Measurements from ENCODE around the gene RHOT1.
A peak's percentile ranks its signal among the peaks of the same experiment; 100 is the strongest.
"Not testable (repeated sequence)": the region's sequence is repeated elsewhere in the genome, so short reads cannot be mapped to it uniquely, and the experiment has no call there.

RHOT1 gene

GRCh38 chr17:32123782-32124181 is 18.5 kb upstream of the RHOT1 start:
- no peak overlapping the region for H3K4me3 ChIP-seq (ENCODE audit: low read depth, low read length)

GRCh38 chr17:32124985-32125847 is 17.1 kb upstream of the RHOT1 start:
- H3K4me3 ChIP-seq (ENCODE audit: low read depth, low read length), result no peak overlapping the region

- H3K4me3 ChIP-seq (ENCODE audit: low read depth, low read length), result no peak overlapping the region
These were observed 16.5 kb upstream of the RHOT1 start for GRCh38 chr17:32125848-32126153.

- H3K4me3 ChIP-seq (ENCODE audit: low read depth, low read length), result no peak overlapping the region
These were observed 16.0 kb upstream of the RHOT1 start for GRCh38 chr17:32126325-32126724.

GRCh38 chr17:32126746-32127145 is 15.6 kb upstream of the RHOT1 start:
- H3K4me3 ChIP-seq (ENCODE audit: low read depth, low read length), result no peak overlapping the region

GRCh38 chr17:32127158-32127897 is 15.0 kb upstream of the RHOT1 start:
- peak overlapping the region; percentile 77 for H3K4me3 ChIP-seq (ENCODE audit: low read depth, low read length)

- not testable (repeated sequence) for H3K4me3 ChIP-seq (ENCODE audit: low read depth, low read length)
These were observed 13.8 kb upstream of the RHOT1 start for GRCh38 chr17:32128470-32128869.

GRCh38 chr17:32135497-32136117 is 6.7 kb upstream of the RHOT1 start:
- not testable (repeated sequence) for H3K4me3 ChIP-seq (ENCODE audit: low read depth, low read length)

- H3K4me3 ChIP-seq (ENCODE audit: low read depth, low read length), result no peak overlapping the region
These were observed 5.4 kb upstream of the RHOT1 start for GRCh38 chr17:32136856-32137255.

- not testable (repeated sequence) for H3K4me3 ChIP-seq (ENCODE audit: low read depth, low read length)
These were observed 2.8 kb upstream of the RHOT1 start for GRCh38 chr17:32139504-32139903.

- peak overlapping the region; percentile 75 for H3K4me3 ChIP-seq (ENCODE audit: low read depth, low read length)
These were observed 1.0 kb upstream of the RHOT1 start for GRCh38 chr17:32141258-32141657.

GRCh38 chr17:32141679-32142037 is 644 bp upstream of the RHOT1 start:
- H3K4me3 ChIP-seq (ENCODE audit: low read depth, low read length), result peak overlapping the region; percentile 75

- peak overlapping the region; percentile 80 for H3K4me3 ChIP-seq (ENCODE audit: low read depth, low read length)
These were observed 690 bp downstream of the RHOT1 start for GRCh38 chr17:32142857-32143526.

GRCh38 chr17:32143527-32143870 is 1.2 kb downstream of the RHOT1 start:
- peak overlapping the region; percentile 80 for H3K4me3 ChIP-seq (ENCODE audit: low read depth, low read length)

- not testable (repeated sequence) for H3K4me3 ChIP-seq (ENCODE audit: low read depth, low read length)
These were observed 2.1 kb downstream of the RHOT1 start for GRCh38 chr17:32144442-32144841.

GRCh38 chr17:32148351-32148750 is 6.0 kb downstream of the RHOT1 start:
- no peak overlapping the region for H3K4me3 ChIP-seq (ENCODE audit: low read depth, low read length)

GRCh38 chr17:32150358-32150757 is 8.1 kb downstream of the RHOT1 start:
- H3K4me3 ChIP-seq (ENCODE audit: low read depth, low read length), result no peak overlapping the region

GRCh38 chr17:32152130-32152529 is 9.8 kb downstream of the RHOT1 start:
- H3K4me3 ChIP-seq (ENCODE audit: low read depth, low read length), result no peak overlapping the region

- no peak overlapping the region for H3K4me3 ChIP-seq (ENCODE audit: low read depth, low read length)
These were observed 13.6 kb downstream of the RHOT1 start for GRCh38 chr17:32155896-32156295.

GRCh38 chr17:32156656-32157055 is 14.4 kb downstream of the RHOT1 start:
- no peak overlapping the region for H3K4me3 ChIP-seq (ENCODE audit: low read depth, low read length)

- H3K4me3 ChIP-seq (ENCODE audit: low read depth, low read length), result no peak overlapping the region
These were observed 14.9 kb downstream of the RHOT1 start for GRCh38 chr17:32157225-32157624.
